Stimulated activated CD8-positive, alpha-beta memory T cell treated with anti-CD3 and anti-CD28 coated beads, Interleukin-12 subunit alpha, Interleukin-12 subunit beta, amount 100 ng/mL, for 1 hour (primary cell): ENCODE measurements around the gene OTOF.

ENCODE experiments used
- DNase-seq: peaks from one replicate; pipeline ENCODE4 v3.0.0-alpha.2; 2020; ENCODE audit warnings: low read depth

OTOF gene

GRCh38 chr2:26449278-26450030 is 28.5 kb downstream of the OTOF start:
- no peak for DNase-seq

GRCh38 chr2:26448651-26449050 is 29.3 kb downstream of the OTOF start:
- no peak for DNase-seq

GRCh38 chr2:26444236-26444635 is 33.7 kb downstream of the OTOF start:
- DNase-seq = no peak

- no peak for DNase-seq
These were observed 35.2 kb downstream of the OTOF start for GRCh38 chr2:26442707-26443106.

GRCh38 chr2:26442301-26442700 is 35.6 kb downstream of the OTOF start:
- no peak for DNase-seq

- no peak for DNase-seq
These were observed 39.0 kb downstream of the OTOF start for GRCh38 chr2:26438926-26439325.

GRCh38 chr2:26438526-26438925 is 39.4 kb downstream of the OTOF start:
- no peak for DNase-seq

- DNase-seq = no peak
These were observed 42.8 kb downstream of the OTOF start for GRCh38 chr2:26435106-26435505.

- no peak for DNase-seq
These were observed 45.1 kb downstream of the OTOF start for GRCh38 chr2:26432859-26433258.

GRCh38 chr2:26432363-26432762 is 45.6 kb downstream of the OTOF start:
- DNase-seq = no peak

- no peak for DNase-seq
These were observed 47.1 kb downstream of the OTOF start for GRCh38 chr2:26430826-26431225.

- no peak for DNase-seq
These were observed 47.9 kb downstream of the OTOF start for GRCh38 chr2:26429779-26430578.

- DNase-seq = no peak
These were observed 49.1 kb downstream of the OTOF start for GRCh38 chr2:26428846-26429245.

GRCh38 chr2:26424221-26424620 is 53.7 kb downstream of the OTOF start:
- DNase-seq = no peak

- no peak for DNase-seq
These were observed 54.2 kb downstream of the OTOF start for GRCh38 chr2:26423750-26424149.

GRCh38 chr2:26422947-26423629 is 54.8 kb downstream of the OTOF start:
- DNase-seq = no peak

GRCh38 chr2:26421961-26422360 is 56.0 kb downstream of the OTOF start:
- DNase-seq = no peak

- DNase-seq = no peak
These were observed 63.6 kb downstream of the OTOF start for GRCh38 chr2:26414311-26414710.

GRCh38 chr2:26412091-26412673 is 65.7 kb downstream of the OTOF start:
- DNase-seq = no peak

- no peak for DNase-seq
These were observed 66.5 kb downstream of the OTOF start for GRCh38 chr2:26411419-26411818.

GRCh38 chr2:26410764-26411243 is 67.1 kb downstream of the OTOF start:
- DNase-seq = no peak

GRCh38 chr2:26409785-26410184 is 68.1 kb downstream of the OTOF start:
- no peak for DNase-seq
